ENCODE data around the gene POC1A.

DNA sequence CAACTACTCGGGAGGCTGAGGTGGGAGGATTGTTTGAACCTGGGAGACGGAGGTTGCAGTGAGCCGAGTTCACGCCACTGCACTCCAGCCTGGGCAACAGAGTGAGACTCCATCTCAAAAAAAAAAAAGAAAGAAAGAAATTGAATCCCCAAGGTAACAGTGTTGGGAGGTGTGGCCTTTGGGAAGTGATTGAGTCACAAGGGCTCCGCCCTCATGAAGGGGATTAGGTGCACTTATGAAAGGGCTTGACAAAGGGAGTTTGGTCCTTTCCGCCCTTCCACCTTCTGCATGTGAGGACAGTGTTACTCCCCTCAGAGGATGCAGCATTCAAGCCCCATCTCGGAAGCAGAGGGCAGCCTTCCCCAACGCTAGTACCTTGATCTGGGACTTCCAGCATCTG, 21.3 kb downstream of the POC1A start:
- TF ChIP-seq, protein P1, sequence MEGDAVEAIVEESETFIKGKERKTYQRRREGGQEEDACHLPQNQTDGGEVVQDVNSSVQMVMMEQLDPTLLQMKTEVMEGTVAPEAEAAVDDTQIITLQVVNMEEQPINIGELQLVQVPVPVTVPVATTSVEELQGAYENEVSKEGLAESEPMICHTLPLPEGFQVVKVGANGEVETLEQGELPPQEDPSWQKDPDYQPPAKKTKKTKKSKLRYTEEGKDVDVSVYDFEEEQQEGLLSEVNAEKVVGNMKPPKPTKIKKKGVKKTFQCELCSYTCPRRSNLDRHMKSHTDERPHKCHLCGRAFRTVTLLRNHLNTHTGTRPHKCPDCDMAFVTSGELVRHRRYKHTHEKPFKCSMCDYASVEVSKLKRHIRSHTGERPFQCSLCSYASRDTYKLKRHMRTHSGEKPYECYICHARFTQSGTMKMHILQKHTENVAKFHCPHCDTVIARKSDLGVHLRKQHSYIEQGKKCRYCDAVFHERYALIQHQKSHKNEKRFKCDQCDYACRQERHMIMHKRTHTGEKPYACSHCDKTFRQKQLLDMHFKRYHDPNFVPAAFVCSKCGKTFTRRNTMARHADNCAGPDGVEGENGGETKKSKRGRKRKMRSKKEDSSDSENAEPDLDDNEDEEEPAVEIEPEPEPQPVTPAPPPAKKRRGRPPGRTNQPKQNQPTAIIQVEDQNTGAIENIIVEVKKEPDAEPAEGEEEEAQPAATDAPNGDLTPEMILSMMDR (IDR thresholded peaks at IDR 0.05), result no peak
- TF ChIP-seq EZH2 (IDR thresholded peaks at IDR 0.05; ENCODE audit: borderline replicate concordance, insufficient read depth, low read depth, low read length, poor library complexity, severe bottlenecking), result no peak
